ENCODE results near the gene SAMM50. TPM values are rescaled to one million over a fixed set of nuclear protein-coding genes. Genes with fewer than 3 reads are reported as not detected.

Gene SAMM50
- polyA plus RNA-seq, 3 donors: 17.0 to 70.0 (median 62.5) TPM

DNA sequence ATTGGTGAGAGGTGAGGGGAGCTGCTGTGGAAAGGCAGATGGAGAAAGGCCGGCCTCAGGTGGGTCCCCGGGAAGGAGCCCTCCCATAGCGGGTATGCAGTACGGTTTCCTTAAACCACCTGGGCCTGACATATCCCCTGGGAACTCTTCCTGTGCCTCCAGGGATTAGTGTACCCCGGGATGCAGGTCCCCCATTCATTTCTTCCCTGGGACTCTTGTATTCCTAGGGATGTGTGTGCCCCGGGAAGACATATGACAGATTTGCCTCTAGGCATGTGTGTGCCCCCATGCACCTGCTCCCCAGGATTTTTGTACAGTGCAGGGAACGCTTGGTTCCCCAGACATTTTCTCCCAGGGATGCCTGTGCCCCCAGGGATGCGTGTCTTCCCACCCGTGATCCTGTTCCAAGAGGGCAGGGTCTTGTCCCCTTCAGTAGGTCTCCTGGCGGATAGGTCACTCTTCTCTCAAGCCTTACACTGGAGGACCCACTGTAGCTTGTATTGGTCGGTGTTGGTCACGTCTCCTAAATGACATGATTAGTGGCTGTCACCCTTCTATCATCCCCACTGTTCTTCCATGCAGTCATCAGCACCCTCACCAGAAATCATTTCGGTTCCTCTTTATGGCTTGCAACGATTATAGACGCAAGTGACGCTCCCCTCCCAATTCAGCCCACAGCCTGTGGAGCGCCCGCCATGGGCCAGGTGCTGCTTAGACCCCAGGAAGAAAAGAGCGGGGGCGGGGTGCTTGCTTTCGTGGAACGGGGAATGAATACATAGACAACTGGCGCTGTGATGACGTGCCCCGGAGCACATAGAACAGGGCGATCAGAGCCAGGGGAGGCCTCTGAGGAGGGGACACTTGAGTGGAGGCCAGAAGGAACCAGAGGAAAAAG lies 70.2 kb downstream of the SAMM50 start:
- Histone ChIP-seq H2AFZ (ENCODE audit: insufficient read depth, low read depth, low read length, poor library complexity, severe bottlenecking) (no peak overlapping the region), H3K27ac (ENCODE audit: low read depth in 1 of 2, low read length in 2 of 2) (peak overlapping the region; percentile 98 to 99)
- intact Hi-C loops (cut with micrococcal nuclease): loop anchor here (1.0 to 2.0 kb wide), 2 partner anchors 43 to 147 kb away; no protein-coding TSS in a partner anchor

DNA sequence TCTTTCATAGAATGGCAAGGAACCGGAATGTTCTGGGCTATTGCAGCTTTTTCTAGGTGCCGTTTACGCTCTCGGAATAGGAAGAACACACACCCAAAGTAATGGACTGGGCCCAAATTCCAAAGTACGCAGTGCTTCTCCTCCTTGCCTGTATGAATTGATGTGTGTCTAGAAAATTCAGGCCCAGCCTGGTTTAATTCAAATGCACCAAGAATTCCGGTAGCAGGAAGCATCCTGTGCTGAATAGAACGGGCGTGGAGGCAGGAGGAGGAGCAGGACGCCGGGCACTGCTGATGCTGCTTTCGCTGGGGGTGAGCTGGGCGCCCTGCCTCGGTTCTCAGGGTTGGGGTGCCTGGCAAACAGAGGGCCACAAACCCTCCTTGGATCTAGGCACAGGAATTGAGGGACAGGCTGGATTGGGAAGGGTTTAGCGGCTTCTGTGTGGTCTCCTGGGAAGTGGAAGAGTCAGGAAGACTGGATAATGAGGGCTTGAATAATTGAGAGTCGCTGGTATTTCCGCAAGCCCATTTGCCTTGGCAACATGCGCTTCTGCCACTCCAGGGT lies 70.9 kb downstream of the SAMM50 start:
- WGBS (ENCODE audit: insufficient coverage): 69% methylated on average over 16 of the region's 17 CpGs
- H3K4me1 Mint-ChIP-seq: peaks cover 55% of the 10 kb centered on the region
- Histone ChIP-seq H3K9ac (ENCODE audit: insufficient read depth, low read length, poor library complexity, severe bottlenecking) (peak overlapping the region; percentile 87), H4K20me1 (ENCODE audit: insufficient read depth, low read length) (no peaks in the 10 kb centered on the region), H3K9me3 (replicated peaks in 1 of 2; ENCODE audit: control insufficient read depth in 1 of 2, insufficient read depth in 1 of 2, low read length in 2 of 2) (no peaks in the 10 kb centered on the region), H3K79me2 (ENCODE audit: insufficient read depth, low read length) (peaks cover 50% of the 10 kb centered on the region), H3K4me2 (replicated peaks; ENCODE audit: extremely low read depth, low read length, poor library complexity, severe bottlenecking) (peak overlapping the region; percentile 70), H2AFZ (ENCODE audit: insufficient read depth, low read depth, low read length, poor library complexity, severe bottlenecking) (no peak overlapping the region), H3K27me3 (ENCODE audit: control insufficient read depth in 2 of 2, insufficient read depth in 2 of 2, low read length in 2 of 2) (no peaks in the 10 kb centered on the region), H3K27ac (ENCODE audit: low read depth in 1 of 2, low read length in 2 of 2) (peak overlapping the region; percentile 98 to 99), H3K4me3 (replicated peaks in 1 of 3; ENCODE audit: low read depth in 2 of 3, low read length in 3 of 3) (peak overlapping the region; percentile 14 to 74 (median 35)), H3K36me3 (replicated peaks in 1 of 2; ENCODE audit: control insufficient read depth in 1 of 2, insufficient read depth in 2 of 2, low read length in 2 of 2) (no peaks in the 10 kb centered on the region), H3K4me1 (ENCODE audit: control insufficient read depth in 1 of 2, insufficient read depth in 2 of 2, low read length in 2 of 2) (peaks cover 51 to 53% of the 10 kb centered on the region in 2 donors)
- TF ChIP-seq, protein P1, sequence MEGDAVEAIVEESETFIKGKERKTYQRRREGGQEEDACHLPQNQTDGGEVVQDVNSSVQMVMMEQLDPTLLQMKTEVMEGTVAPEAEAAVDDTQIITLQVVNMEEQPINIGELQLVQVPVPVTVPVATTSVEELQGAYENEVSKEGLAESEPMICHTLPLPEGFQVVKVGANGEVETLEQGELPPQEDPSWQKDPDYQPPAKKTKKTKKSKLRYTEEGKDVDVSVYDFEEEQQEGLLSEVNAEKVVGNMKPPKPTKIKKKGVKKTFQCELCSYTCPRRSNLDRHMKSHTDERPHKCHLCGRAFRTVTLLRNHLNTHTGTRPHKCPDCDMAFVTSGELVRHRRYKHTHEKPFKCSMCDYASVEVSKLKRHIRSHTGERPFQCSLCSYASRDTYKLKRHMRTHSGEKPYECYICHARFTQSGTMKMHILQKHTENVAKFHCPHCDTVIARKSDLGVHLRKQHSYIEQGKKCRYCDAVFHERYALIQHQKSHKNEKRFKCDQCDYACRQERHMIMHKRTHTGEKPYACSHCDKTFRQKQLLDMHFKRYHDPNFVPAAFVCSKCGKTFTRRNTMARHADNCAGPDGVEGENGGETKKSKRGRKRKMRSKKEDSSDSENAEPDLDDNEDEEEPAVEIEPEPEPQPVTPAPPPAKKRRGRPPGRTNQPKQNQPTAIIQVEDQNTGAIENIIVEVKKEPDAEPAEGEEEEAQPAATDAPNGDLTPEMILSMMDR (IDR thresholded peaks at IDR 0.05): no peak
- peaks cover 0 to 6% (median 0%) of the 10 kb centered on the region in 3 donors for H3K27me3 Mint-ChIP-seq (ENCODE audit: low read depth in 3 of 3)
- H3K9me3 Mint-ChIP-seq: peaks cover 0 to 2% (median 0%) of the 10 kb centered on the region in 7 donors
- H3K27ac Mint-ChIP-seq: peak overlapping the region; percentile 100
- DNase-seq: no peak
- H3K4me3 Mint-ChIP-seq: peak overlapping the region; percentile 83 to 89
- intact Hi-C loops (cut with micrococcal nuclease): loop anchor here (1.0 to 2.0 kb wide), 2 partner anchors 42 to 147 kb away; no protein-coding TSS in a partner anchor
- H3K36me3 Mint-ChIP-seq: peaks cover 8 to 14% of the 10 kb centered on the region in 2 donors

More for the DNA sequence above, 70.2 kb downstream of the SAMM50 start:
- Histone ChIP-seq H3K9me3 (replicated peaks in 1 of 2; ENCODE audit: control insufficient read depth in 1 of 2, insufficient read depth in 1 of 2, low read length in 2 of 2) (no peaks in the 10 kb centered on the region), H3K79me2 (ENCODE audit: insufficient read depth, low read length) (peaks cover 43% of the 10 kb centered on the region), H3K9ac (ENCODE audit: insufficient read depth, low read length, poor library complexity, severe bottlenecking) (peak overlapping the region; percentile 87), H3K4me3 (replicated peaks in 1 of 3; ENCODE audit: low read depth in 2 of 3, low read length in 3 of 3) (peak overlapping the region; percentile 44 to 74 (median 45)), H3K4me2 (replicated peaks; ENCODE audit: extremely low read depth, low read length, poor library complexity, severe bottlenecking) (peak overlapping the region; percentile 70), H4K20me1 (ENCODE audit: insufficient read depth, low read length) (no peaks in the 10 kb centered on the region), H3K4me1 (ENCODE audit: control insufficient read depth in 1 of 2, insufficient read depth in 2 of 2, low read length in 2 of 2) (peaks cover 44 to 46% of the 10 kb centered on the region in 2 donors), H3K36me3 (replicated peaks in 1 of 2; ENCODE audit: control insufficient read depth in 1 of 2, insufficient read depth in 2 of 2, low read length in 2 of 2) (no peaks in the 10 kb centered on the region), H3K27me3 (ENCODE audit: control insufficient read depth in 2 of 2, insufficient read depth in 2 of 2, low read length in 2 of 2) (no peaks in the 10 kb centered on the region)
- H3K4me1 Mint-ChIP-seq: peaks cover 49% of the 10 kb centered on the region
- H3K36me3 Mint-ChIP-seq: peaks cover 8 to 15% of the 10 kb centered on the region in 2 donors
- 43% methylated on average over 20 of the region's 26 CpGs for WGBS (ENCODE audit: insufficient coverage)
- peaks cover 0 to 2% (median 0%) of the 10 kb centered on the region in 7 donors for H3K9me3 Mint-ChIP-seq
- TF ChIP-seq, protein P1 (IDR thresholded peaks at IDR 0.05): no peak
- H3K27ac Mint-ChIP-seq: peak overlapping the region; percentile 100
- peak; percentile 86 to 92 (median 87) for DNase-seq
- H3K4me3 Mint-ChIP-seq: peak overlapping the region; percentile 83 to 89
- H3K27me3 Mint-ChIP-seq (ENCODE audit: low read depth in 3 of 3): peaks cover 0 to 6% (median 0%) of the 10 kb centered on the region in 3 donors
